GM21390 (cell line): ENCODE data around the gene ADGRG7.
"Not testable (repeated sequence)": the region's sequence is repeated elsewhere in the genome, so short reads cannot be mapped to it uniquely, and the experiment has no call there.

Experiments
- ATAC-seq: cut with Tn5 transposase; IDR thresholded peaks from one replicate; pipeline ENCODE4 v1.9.1; 2021; ENCODE audit not compliant: unreplicated experiment

Gene ADGRG7

GRCh38 chr3:100641471-100642032, 32.2 kb downstream of the ADGRG7 start:
- ATAC-seq, result peak; percentile 68

GRCh38 chr3:100645913-100646312, 36.5 kb downstream of the ADGRG7 start:
- no peak for ATAC-seq

GRCh38 chr3:100647171-100647570, 37.8 kb downstream of the ADGRG7 start:
- no peak for ATAC-seq

- no peak for ATAC-seq
These were observed 38.3 kb downstream of the ADGRG7 start for GRCh38 chr3:100647657-100648056.

GRCh38 chr3:100650651-100651619, 41.5 kb downstream of the ADGRG7 start:
- ATAC-seq, result peak; percentile 99

- ATAC-seq, result no peak
These were observed 44.3 kb downstream of the ADGRG7 start for GRCh38 chr3:100653604-100654294.

- no peak for ATAC-seq
These were observed 47.5 kb downstream of the ADGRG7 start for GRCh38 chr3:100656945-100657344.

GRCh38 chr3:100661294-100661693, 51.9 kb downstream of the ADGRG7 start:
- not testable (repeated sequence) for ATAC-seq

- ATAC-seq, result no peak
These were observed 52.9 kb downstream of the ADGRG7 start for GRCh38 chr3:100662113-100662823.

- no peak for ATAC-seq
These were observed 55.8 kb downstream of the ADGRG7 start for GRCh38 chr3:100665230-100665629.

GRCh38 chr3:100666699-100667098, 57.3 kb downstream of the ADGRG7 start:
- ATAC-seq, result not testable (repeated sequence)

- not testable (repeated sequence) for ATAC-seq
These were observed 57.9 kb downstream of the ADGRG7 start for GRCh38 chr3:100667316-100667715.

- ATAC-seq, result not testable (repeated sequence)
These were observed 61.6 kb downstream of the ADGRG7 start for GRCh38 chr3:100670995-100671394.

- ATAC-seq, result no peak
These were observed 72.1 kb downstream of the ADGRG7 start for GRCh38 chr3:100681496-100681895.

GRCh38 chr3:100682056-100682853, 72.9 kb downstream of the ADGRG7 start:
- ATAC-seq, result no peak

- no peak for ATAC-seq
These were observed 73.7 kb downstream of the ADGRG7 start for GRCh38 chr3:100682854-100683760.

- ATAC-seq, result no peak
These were observed 83.8 kb downstream of the ADGRG7 start for GRCh38 chr3:100693225-100693624.

- no peak for ATAC-seq
These were observed 86.3 kb downstream of the ADGRG7 start for GRCh38 chr3:100695696-100696095.

GRCh38 chr3:100696161-100696560, 86.8 kb downstream of the ADGRG7 start:
- ATAC-seq, result no peak
